ENCODE measurements around the gene SLC11A2.

Gene SLC11A2

DNA sequence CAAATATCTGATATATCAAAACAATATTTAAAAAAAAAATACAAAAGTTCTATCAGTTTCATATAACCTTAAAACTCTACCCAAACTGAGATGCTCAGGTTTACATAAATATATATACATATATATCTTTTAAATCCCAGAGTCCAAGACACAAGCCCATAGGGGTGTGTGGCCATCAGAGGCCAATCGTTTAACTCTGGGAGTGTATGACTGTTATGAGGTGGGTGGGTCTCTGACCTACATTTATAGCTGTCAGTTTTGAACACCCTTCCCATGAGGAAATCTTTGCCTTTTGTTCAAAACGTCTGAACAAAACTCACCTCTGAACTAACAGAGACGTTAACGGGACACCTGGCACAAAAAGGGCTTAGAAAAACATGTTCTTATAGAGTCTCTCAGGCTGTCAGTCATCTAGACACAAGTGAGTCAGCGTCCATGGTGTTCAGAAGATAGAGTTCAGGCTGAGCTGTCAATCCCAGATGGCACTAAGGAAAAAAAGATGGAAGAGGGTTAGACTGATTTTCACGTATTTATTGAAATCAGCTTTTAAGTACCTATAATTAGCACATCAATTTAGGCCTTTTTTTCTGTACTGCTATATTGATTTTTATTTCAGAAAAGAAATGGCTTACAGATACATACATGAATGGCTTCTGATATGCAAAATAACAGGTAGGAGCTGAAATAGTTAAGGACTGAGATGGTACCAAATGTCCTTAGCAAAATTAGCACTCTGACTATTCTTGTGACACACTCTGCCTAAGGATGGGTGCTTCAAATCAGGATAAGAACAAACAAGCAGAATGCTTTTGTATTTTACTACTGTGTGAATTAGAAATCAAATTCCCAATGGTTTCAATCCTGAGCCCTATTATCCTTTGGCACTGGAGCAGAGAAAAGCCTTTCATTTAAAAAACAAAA lies 44.6 kb downstream of the SLC11A2 start:
- in situ Hi-C loops (cut with HindIII; ENCODE audit: low sequenced_read_pairs), result no loop called here
- TF ChIP-seq CTCF (IDR thresholded peaks at IDR 0.05; ENCODE audit: low read depth, low read length), result no peak
- H3K4me3 ChIP-seq (ENCODE audit: low read depth, low read length), result no peak overlapping the region
- DNase-seq (ENCODE audit: low read depth, low spot score), result no peak

DNA sequence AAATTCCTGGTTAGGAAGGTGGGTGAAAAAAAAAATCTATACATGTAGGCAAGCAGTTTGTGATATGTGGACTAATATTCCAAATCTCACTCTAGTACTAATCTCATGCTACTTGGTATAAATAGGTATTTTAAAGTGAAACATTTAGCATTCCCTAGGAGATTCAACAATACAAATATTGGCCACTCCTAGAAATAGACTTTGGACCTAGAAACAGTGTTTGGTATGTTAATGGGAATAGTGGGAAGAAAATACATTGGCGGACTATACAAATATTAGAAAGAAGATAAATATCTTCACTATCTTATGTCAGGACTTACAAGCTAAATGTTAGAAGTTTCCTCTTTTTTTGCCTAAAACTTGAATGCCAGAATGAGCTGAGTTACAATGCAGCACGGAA lies 45.6 kb downstream of the SLC11A2 start:
- TF ChIP-seq CTCF (IDR thresholded peaks at IDR 0.05; ENCODE audit: low read depth, low read length), result no peak
- H3K4me3 ChIP-seq (ENCODE audit: low read depth, low read length), result no peak overlapping the region
- DNase-seq (ENCODE audit: low read depth, low spot score), result no peak
- in situ Hi-C loops (cut with HindIII; ENCODE audit: low sequenced_read_pairs), result no loop called here

DNA sequence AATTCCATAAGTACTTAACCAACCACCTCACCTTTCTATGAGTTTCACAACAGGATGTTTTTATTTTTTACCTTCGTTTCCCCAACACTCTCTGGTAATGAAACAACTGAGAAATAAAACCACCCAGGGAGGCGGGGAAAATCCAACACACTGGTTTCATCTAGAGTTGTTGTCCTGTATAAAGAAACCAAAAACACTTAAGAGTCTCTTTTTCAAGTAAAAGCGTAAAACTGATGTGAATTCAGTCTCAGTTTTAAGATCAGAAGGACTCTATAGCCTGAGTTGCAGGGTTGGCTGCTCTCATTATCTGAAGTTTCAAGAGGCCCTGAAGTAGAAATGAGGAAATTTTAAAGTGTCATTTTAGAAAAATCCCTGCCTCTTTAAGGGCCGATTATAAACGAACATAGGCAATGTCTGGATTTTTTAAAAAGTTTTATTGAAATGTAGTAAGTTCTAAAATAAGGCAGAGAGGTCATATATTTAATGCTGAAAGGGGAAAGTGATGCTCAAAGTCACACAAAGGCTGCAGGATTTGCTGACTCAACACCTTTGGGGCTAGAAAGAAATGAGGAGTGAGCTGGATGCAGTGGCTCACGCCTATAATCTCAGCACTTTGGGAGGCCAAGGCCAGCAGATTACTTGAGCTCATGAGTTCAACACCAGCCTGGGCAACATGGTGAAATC lies 46.7 kb downstream of the SLC11A2 start:
- TF ChIP-seq CTCF (IDR thresholded peaks at IDR 0.05; ENCODE audit: low read depth, low read length), result no peak
- H3K4me3 ChIP-seq (ENCODE audit: low read depth, low read length), result no peak overlapping the region
- in situ Hi-C loops (cut with HindIII; ENCODE audit: low sequenced_read_pairs), result no loop called here
- no peak for DNase-seq (ENCODE audit: low read depth, low spot score)

- H3K4me3 ChIP-seq (ENCODE audit: low read depth, low read length), result no peak overlapping the region
- TF ChIP-seq CTCF (IDR thresholded peaks at IDR 0.05; ENCODE audit: low read depth, low read length), result no peak
- DNase-seq (ENCODE audit: low read depth, low spot score), result no peak
- in situ Hi-C loops (cut with HindIII; ENCODE audit: low sequenced_read_pairs), result no loop called here
Observed at GRCh38 chr12:50971946-50972345, 54.2 kb downstream of the SLC11A2 start.

DNA sequence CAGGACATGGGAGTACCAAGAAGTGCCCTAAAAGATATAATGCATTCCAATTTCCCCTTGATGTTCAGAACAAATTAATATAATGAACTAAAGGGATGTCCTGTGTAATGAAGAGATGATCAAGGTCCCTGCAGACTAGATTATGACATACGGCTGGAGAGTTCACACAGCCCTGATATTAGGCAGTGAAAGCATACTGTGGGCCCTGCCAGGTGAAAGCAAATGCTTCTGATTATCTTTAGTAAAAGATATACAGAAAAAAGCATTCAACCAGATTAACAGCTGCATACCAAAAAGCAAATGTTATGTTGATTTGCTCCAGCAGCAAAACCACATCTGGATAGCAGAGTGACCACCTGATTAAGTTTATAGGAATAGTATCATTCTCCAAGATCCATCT lies 61.8 kb downstream of the SLC11A2 start:
- no peak overlapping the region for H3K4me3 ChIP-seq (ENCODE audit: low read depth, low read length)
- no peak for DNase-seq (ENCODE audit: low read depth, low spot score)
- in situ Hi-C loops (cut with HindIII; ENCODE audit: low sequenced_read_pairs), result no loop called here
- no peak for TF ChIP-seq CTCF (IDR thresholded peaks at IDR 0.05; ENCODE audit: low read depth, low read length)

- no peak overlapping the region for H3K4me3 ChIP-seq (ENCODE audit: low read depth, low read length)
- in situ Hi-C loops (cut with HindIII; ENCODE audit: low sequenced_read_pairs), result no loop called here
- peak; percentile 40 for DNase-seq (ENCODE audit: low read depth, low spot score)
- no peak for TF ChIP-seq CTCF (IDR thresholded peaks at IDR 0.05; ENCODE audit: low read depth, low read length)
Observed at GRCh38 chr12:50961708-50962107, 64.5 kb downstream of the SLC11A2 start.
